WERI-Rb-1 (cell line): ENCODE data around the gene SRCIN1.
A peak's percentile ranks its signal among the peaks of the same experiment; 100 is the strongest.

Experiments
- DNase-seq: peaks from one replicate; pipeline ENCODE4 v3.0.0-alpha.2; 2020
- H3K27ac ChIP-seq: fragments of 250-450 bp; sonication (Bioruptor Pico); 2 replicates; pipeline ENCODE4 v1.5.1; 2020; ENCODE audit warnings: mild to moderate bottlenecking, moderate library complexity
- H3K27me3 ChIP-seq: fragments of 250-450 bp; sonication (Bioruptor Pico); 2 replicates; pipeline ENCODE4 v1.5.1; 2021; ENCODE audit warnings: mild to moderate bottlenecking, low read depth, moderate library complexity; ENCODE audit not compliant: insufficient read depth, severe bottlenecking
- H3K36me3 ChIP-seq: fragments of 250-450 bp; sonication (Bioruptor Pico); 2 replicates; pipeline ENCODE4 v1.5.1; 2020; ENCODE audit warnings: mild to moderate bottlenecking, moderate library complexity
- H3K4me3 ChIP-seq: 2 replicates; pipeline ENCODE4 v1.5.1; 2011; ENCODE audit warnings: low read depth, mild to moderate bottlenecking, control low read depth, low read length
- H3K9me3 ChIP-seq: fragments of 250-450 bp; sonication (Bioruptor Pico); 2 replicates; pipeline ENCODE4 v1.5.1; 2021; ENCODE audit warnings: mild to moderate bottlenecking, moderate library complexity; ENCODE audit not compliant: severe bottlenecking
- CTCF ChIP-seq: IDR thresholded peaks from 2 replicates; pipeline ENCODE4 v1.5.1; 2011; ENCODE audit warnings: low read depth, mild to moderate bottlenecking, control low read depth, inconsistent platforms, low read length

The SRCIN1 gene

GRCh38 chr17:38544175-38544838, 61.4 kb downstream of the SRCIN1 start:
- no peak overlapping the region for H3K27ac ChIP-seq
- H3K36me3 ChIP-seq: no peaks in the 10 kb centered on the region
- TF ChIP-seq CTCF: no peak
- no peaks in the 10 kb centered on the region for H3K27me3 ChIP-seq
- H3K9me3 ChIP-seq: no peaks in the 10 kb centered on the region
- no peak for DNase-seq
- no peak overlapping the region for H3K4me3 ChIP-seq

GRCh38 chr17:38543403-38544174, 62.2 kb downstream of the SRCIN1 start:
- TF ChIP-seq CTCF: no peak
- no peaks in the 10 kb centered on the region for H3K27me3 ChIP-seq
- no peaks in the 10 kb centered on the region for H3K9me3 ChIP-seq
- H3K27ac ChIP-seq: peak overlapping the region; percentile 45
- no peak overlapping the region for H3K4me3 ChIP-seq
- H3K36me3 ChIP-seq: no peaks in the 10 kb centered on the region
- peak; percentile 83 for DNase-seq

GRCh38 chr17:38542286-38542685, 63.5 kb downstream of the SRCIN1 start:
- Histone ChIP-seq H3K27me3 (no peaks in the 10 kb centered on the region), H3K9me3 (no peaks in the 10 kb centered on the region), H3K4me3 (no peak overlapping the region), H3K27ac (no peak overlapping the region), H3K36me3 (no peaks in the 10 kb centered on the region)
- DNase-seq: no peak
- TF ChIP-seq CTCF: no peak

- no peaks in the 10 kb centered on the region for H3K27me3 ChIP-seq
- H3K4me3 ChIP-seq: no peak overlapping the region
- no peak for DNase-seq
- no peaks in the 10 kb centered on the region for H3K36me3 ChIP-seq
- H3K9me3 ChIP-seq: no peaks in the 10 kb centered on the region
- H3K27ac ChIP-seq: no peak overlapping the region
- no peak for TF ChIP-seq CTCF
Measured at GRCh38 chr17:38541281-38541680, 64.5 kb downstream of the SRCIN1 start.

GRCh38 chr17:38540514-38541045, 65.2 kb downstream of the SRCIN1 start:
- no peak for DNase-seq
- Histone ChIP-seq H3K9me3 (no peaks in the 10 kb centered on the region), H3K27ac (no peak overlapping the region), H3K4me3 (no peak overlapping the region), H3K27me3 (no peaks in the 10 kb centered on the region), H3K36me3 (no peaks in the 10 kb centered on the region)
- TF ChIP-seq CTCF: no peak
